Large intestine (tissue), 3 donors: ENCODE data around the gene RERE. TPM values are rescaled to one million over a fixed set of nuclear protein-coding genes. Genes with fewer than 3 reads are reported as not detected.

Source experiments
- DNase-seq, 2 donors: peaks; one replicate each; pipeline versions ENCODE4 v3.0.0 to v3.0.0-alpha.2; 2013
- H3K27ac ChIP-seq: one replicate; pipeline ENCODE4 v1.5.1; 2013; ENCODE audit warnings: low read length
- H3K27me3 ChIP-seq: 2 replicates; pipeline ENCODE4 v1.6.1; 2013; ENCODE audit warnings: low read length; ENCODE audit not compliant: control insufficient read depth, insufficient read depth
- H3K36me3 ChIP-seq: 2 replicates; pipeline ENCODE4 v1.6.1; 2013; ENCODE audit warnings: low read length; ENCODE audit not compliant: control insufficient read depth, insufficient read depth
- H3K4me1 ChIP-seq: one replicate; pipeline ENCODE4 v1.6.1; 2013; ENCODE audit warnings: low read length; ENCODE audit not compliant: control insufficient read depth, insufficient read depth
- H3K4me3 ChIP-seq: one replicate; pipeline ENCODE4 v1.5.1; 2013; ENCODE audit warnings: low read length
- H3K9me3 ChIP-seq: one replicate; pipeline ENCODE4 v1.6.1; 2013; ENCODE audit warnings: mild to moderate bottlenecking, low read depth, low read length, moderate library complexity; ENCODE audit not compliant: control insufficient read depth
- WGBS: methylation state at CpG from one replicate; pipeline ENCODE4 v1.1.5; 2013; ENCODE audit warnings: low lambda C conversion rate; ENCODE audit not compliant: insufficient coverage; 5-methylcytosine and 5-hydroxymethylcytosine counted together
- polyA plus RNA-seq: library from polyadenylated mRNA; unstranded; fragments of 120-200 nt; gene quantifications from one replicate; pipeline ENCODE4 v1.2.1, GENCODE V29; 2013

Gene RERE
- polyA plus RNA-seq, 1 donor: 62.3 TPM

DNA sequence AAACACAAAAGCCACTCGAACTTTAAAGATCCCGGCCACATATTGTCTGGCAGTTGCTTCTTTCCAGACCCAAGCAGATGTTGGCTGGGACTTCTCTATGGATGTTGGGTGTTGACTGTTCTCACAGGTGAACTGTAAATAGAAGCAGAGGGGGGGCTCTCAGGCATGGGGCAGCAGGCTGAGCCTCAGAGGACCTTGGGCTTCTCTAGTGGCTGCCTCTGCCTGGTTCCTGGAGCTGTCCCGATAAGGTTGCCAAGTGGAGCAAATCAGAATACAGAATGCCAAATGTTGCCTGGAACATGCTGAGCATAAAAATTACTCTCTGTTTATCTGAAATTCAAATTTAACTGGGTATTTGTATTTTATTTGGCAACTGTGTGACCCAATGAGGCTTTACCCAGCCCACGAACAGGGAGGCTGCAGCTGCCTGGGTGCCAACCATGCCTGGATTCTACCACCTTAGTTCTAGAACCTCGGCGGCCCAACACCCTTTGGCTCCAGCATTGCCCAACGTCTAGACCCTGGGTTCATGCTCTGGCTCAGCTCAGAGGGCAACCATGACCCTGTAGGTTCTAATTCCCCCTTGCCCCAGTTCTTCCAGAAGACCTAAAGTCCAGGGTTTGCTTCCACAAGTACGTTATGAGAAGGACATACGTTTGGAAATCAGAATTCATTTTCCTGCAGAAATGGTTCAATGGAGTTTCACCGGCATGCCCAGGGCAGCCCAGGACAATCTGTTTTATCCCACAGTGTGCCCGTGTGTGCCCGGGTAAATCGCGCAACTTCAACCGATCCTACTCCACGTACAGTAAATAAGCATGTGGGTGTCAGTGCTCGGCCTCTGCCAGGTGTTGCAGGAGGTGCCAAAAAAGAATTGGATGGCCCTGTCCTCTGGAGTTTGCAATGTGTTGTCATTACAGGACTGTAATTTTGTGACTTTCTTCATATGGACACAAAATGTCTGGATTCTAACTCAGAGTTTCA, 504.9 kb downstream of the RERE start:
- WGBS: no CpG with 5 or more reads among the region's 17 CpGs
- peaks cover under 1% of the 10 kb centered on the region for H3K27me3 ChIP-seq
- peaks cover 1% of the 10 kb centered on the region for H3K9me3 ChIP-seq
- no peaks in the 10 kb centered on the region for H3K36me3 ChIP-seq
- DNase-seq: peak in 1 of 2 donors; percentile 29
- peaks cover 37% of the 10 kb centered on the region for H3K4me1 ChIP-seq
- H3K4me3 ChIP-seq: no peak overlapping the region
- no peak overlapping the region for H3K27ac ChIP-seq

- no CpG with 5 or more reads among the region's 1 CpG for WGBS
- Histone ChIP-seq H3K27ac (no peak overlapping the region), H3K4me1 (peaks cover 31% of the 10 kb centered on the region), H3K27me3 (no peaks in the 10 kb centered on the region), H3K4me3 (no peak overlapping the region), H3K36me3 (no peaks in the 10 kb centered on the region), H3K9me3 (no peaks in the 10 kb centered on the region)
- DNase-seq: no peak
Observed at GRCh38 chr1:8311068-8311718, 506.2 kb downstream of the RERE start.

DNA sequence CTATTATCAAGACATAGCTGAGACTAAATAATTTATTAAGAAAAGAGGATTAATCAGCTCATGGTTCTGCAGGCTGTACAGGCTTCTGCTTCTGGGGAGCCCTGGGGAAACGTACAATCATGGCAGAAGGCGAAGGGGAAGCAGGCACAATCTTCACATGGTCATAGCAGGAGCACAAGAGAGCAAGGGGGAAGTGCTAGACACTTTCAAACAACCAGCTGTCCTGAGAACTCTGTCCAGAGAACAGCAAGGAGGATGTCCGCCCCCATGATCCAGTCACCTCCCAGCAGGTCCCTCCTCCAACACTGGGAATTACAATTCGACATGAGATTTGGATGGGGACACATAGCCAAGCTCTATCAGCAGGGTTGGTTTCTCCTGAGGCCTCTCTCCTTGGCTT, 509.8 kb downstream of the RERE start:
- H3K27me3 ChIP-seq: no peaks in the 10 kb centered on the region
- no peak for DNase-seq
- no peak overlapping the region for H3K27ac ChIP-seq
- no peak overlapping the region for H3K4me3 ChIP-seq
- no peaks in the 10 kb centered on the region for H3K36me3 ChIP-seq
- no peaks in the 10 kb centered on the region for H3K4me1 ChIP-seq
- no peaks in the 10 kb centered on the region for H3K9me3 ChIP-seq
- no CpG with 5 or more reads among the region's 4 CpGs for WGBS

- H3K27me3 ChIP-seq: no peaks in the 10 kb centered on the region
- H3K4me1 ChIP-seq: no peaks in the 10 kb centered on the region
- DNase-seq: no peak
- WGBS: 100% methylated on average over 2 of the region's 4 CpGs
- H3K27ac ChIP-seq: no peak overlapping the region
- no peaks in the 10 kb centered on the region for H3K9me3 ChIP-seq
- no peak overlapping the region for H3K4me3 ChIP-seq
- H3K36me3 ChIP-seq: no peaks in the 10 kb centered on the region
Observed at GRCh38 chr1:8303876-8304275, 513.6 kb downstream of the RERE start.

DNA sequence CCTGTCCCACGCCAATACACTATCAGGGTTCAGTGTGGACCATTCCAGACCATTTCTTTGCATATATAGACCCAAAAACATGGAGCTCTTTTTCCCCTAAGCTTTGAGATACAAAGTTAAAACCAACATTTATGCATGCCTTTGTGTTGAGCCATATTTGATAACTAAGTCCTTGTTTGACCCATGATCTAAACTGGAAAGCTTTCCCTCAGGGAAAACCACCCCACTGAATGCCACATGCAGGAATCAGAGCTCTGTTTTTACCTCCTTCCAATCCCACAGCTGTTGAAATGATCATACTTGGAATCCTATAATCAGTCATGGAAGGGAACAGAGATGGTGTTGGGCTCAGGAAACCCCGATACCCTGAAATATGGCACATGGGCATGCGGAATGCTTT, 514.3 kb downstream of the RERE start:
- WGBS: no CpG with 5 or more reads among the region's 3 CpGs
- H3K4me1 ChIP-seq: no peaks in the 10 kb centered on the region

More for the DNA sequence above, 514.3 kb downstream of the RERE start:
- Histone ChIP-seq H3K27me3 (no peaks in the 10 kb centered on the region), H3K4me3 (no peak overlapping the region), H3K36me3 (no peaks in the 10 kb centered on the region), H3K9me3 (no peaks in the 10 kb centered on the region), H3K27ac (no peak overlapping the region)
- DNase-seq: no peak

Other genes starting within 250 kb of the RERE start
- gene ENO1, start 61.0 kb upstream of the RERE start, polyA plus RNA-seq: 728 TPM
- gene CA6, start 128.2 kb upstream of the RERE start, polyA plus RNA-seq: not detected
- 4.8 TPM for gene SLC2A7, start 208.8 kb upstream of the RERE start, polyA plus RNA-seq